Neural crest cell (in vitro differentiated cells): ENCODE results near the gene IL12RB1. TPM values are rescaled to one million over a fixed set of nuclear protein-coding genes. Genes with fewer than 3 reads are reported as not detected.
"Not testable (repeated sequence)": the region's sequence is repeated elsewhere in the genome, so short reads cannot be mapped to it uniquely, and the experiment has no call there.

Experiments used
- DNase-seq: peaks from one replicate; pipeline ENCODE4 v3.0.0; 2021; ENCODE audit warnings: low read depth, mixed read lengths, low spot score
- H3K27ac Mint-ChIP-seq: one replicate; pipeline ENCODE4 v1.8.0; 2021; ENCODE audit warnings: mild to moderate bottlenecking, mixed read lengths; ENCODE audit not compliant: unreplicated experiment
- H3K27me3 Mint-ChIP-seq: 2 replicates; pipeline ENCODE4 v1.8.0; 2021; ENCODE audit warnings: low read depth, mild to moderate bottlenecking, mixed read lengths
- H3K36me3 Mint-ChIP-seq: 2 replicates; pipeline ENCODE4 v1.8.0; 2021; ENCODE audit warnings: low read depth, mild to moderate bottlenecking, mixed read lengths
- H3K4me1 Mint-ChIP-seq: 2 replicates; pipeline ENCODE4 v1.8.0; 2021; ENCODE audit warnings: mixed read lengths
- H3K4me3 Mint-ChIP-seq: one replicate; pipeline ENCODE4 v1.8.0; 2021; ENCODE audit warnings: mild to moderate bottlenecking, mixed read lengths
- H3K9me3 Mint-ChIP-seq: 2 replicates; pipeline ENCODE4 v1.8.0; 2021; ENCODE audit warnings: mixed read lengths
- total RNA-seq: library from RNA; stranded (reverse); gene quantifications from 2 replicates; pipeline ENCODE4 v1.2.1, GENCODE V29; 2021
- TF ChIP-seq, protein P1 (sequence below): fragments of 200-600 bp; sonication (generic); conservative IDR thresholded peaks from 2 replicates; pipeline ENCODE4 v1.5.0; 2021; ENCODE audit warnings: antibody characterized with exemption, mild to moderate bottlenecking

Gene IL12RB1
- total RNA-seq, 1 donor from 2014 or later, result not detected

DNA sequence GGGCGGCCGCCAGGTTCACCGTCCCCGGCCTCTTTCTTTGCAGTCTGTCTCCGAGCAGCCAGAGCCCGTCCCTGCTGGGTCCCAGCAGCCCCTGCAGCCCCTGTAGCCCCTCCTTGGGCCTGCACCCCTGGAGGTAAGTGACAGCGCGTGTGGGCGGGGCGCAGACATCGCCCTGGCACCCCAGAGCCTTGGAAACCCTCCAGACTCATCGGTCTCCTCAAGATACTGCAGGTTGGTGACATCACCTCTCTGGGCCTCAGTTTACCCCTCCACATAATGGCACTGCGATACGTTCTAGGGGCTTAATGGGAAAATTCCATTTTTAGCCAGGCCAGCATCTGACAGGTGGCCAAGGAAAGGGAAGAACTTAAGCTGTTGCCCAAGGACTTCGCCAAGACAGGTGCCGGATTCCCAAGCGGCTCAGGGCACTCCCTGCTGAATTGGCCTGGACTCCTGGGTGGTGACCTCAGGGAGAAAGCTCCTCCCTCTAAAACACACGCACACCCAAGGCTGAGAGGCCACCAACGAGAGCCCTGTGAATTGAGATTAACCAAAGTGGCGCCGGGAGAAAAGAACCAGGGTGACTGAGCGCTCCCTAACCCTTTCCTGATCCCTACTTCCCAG lies 24.0 kb upstream of the IL12RB1 start:
- Mint-ChIP-seq H3K4me1 (peaks cover 11% of the 10 kb centered on the region), H3K27me3 (peaks cover 22% of the 10 kb centered on the region), H3K4me3 (peak overlapping the region; percentile 49), H3K9me3 (no peaks in the 10 kb centered on the region), H3K36me3 (no peaks in the 10 kb centered on the region), H3K27ac (no peak overlapping the region)
- TF ChIP-seq, protein P1, sequence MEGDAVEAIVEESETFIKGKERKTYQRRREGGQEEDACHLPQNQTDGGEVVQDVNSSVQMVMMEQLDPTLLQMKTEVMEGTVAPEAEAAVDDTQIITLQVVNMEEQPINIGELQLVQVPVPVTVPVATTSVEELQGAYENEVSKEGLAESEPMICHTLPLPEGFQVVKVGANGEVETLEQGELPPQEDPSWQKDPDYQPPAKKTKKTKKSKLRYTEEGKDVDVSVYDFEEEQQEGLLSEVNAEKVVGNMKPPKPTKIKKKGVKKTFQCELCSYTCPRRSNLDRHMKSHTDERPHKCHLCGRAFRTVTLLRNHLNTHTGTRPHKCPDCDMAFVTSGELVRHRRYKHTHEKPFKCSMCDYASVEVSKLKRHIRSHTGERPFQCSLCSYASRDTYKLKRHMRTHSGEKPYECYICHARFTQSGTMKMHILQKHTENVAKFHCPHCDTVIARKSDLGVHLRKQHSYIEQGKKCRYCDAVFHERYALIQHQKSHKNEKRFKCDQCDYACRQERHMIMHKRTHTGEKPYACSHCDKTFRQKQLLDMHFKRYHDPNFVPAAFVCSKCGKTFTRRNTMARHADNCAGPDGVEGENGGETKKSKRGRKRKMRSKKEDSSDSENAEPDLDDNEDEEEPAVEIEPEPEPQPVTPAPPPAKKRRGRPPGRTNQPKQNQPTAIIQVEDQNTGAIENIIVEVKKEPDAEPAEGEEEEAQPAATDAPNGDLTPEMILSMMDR, result no peak
- no peak for DNase-seq

DNA sequence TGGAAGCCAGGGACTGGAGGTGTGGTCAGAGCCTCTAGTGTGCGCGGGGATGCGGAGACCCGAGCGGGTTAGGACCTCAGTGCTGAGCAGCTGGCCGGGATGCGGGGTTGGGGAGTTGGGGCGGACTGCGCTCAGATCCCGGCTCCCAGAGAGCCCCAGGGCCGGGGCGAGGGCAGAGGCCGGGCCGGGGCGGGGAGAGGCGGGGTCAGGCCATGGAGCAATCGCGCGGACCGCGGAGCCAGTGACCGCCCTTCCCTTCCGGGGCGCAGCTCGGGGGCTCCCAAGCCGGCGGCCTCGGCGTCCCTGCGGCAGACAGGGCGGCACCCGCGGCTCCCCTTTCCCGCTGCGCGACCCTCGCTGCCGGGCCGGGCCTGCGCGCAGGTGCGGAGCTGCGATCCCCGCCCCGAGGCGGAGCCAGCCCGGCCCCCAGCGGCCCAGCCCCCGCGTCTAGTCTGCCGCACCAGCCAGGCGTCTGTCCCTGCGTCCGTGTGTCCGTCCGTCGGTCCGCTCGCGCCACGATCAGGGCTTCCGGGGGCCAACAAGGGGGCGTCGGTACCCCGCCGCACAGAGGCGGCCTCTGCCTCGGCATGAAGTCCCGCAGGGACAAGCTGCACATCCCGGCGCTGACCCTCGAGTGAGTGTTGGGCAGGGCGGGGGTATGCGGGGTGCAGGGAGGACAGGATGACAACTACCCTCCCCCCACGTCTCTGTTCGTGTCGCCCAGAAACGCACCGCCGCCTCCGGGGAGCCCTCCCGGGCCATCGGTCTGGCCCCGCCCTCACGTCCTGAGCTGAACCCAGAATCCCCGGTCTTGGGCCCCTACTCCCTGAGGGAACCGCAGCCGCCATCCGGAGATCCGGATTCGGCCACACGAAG lies 23.2 kb upstream of the IL12RB1 start:
- Mint-ChIP-seq H3K9me3 (no peaks in the 10 kb centered on the region), H3K27me3 (peaks cover 22% of the 10 kb centered on the region), H3K4me3 (peak overlapping the region; percentile 86), H3K27ac (no peak overlapping the region), H3K36me3 (no peaks in the 10 kb centered on the region), H3K4me1 (peaks cover 11% of the 10 kb centered on the region)
- TF ChIP-seq, protein P1, result no peak
- DNase-seq, result peak; percentile 37

DNA sequence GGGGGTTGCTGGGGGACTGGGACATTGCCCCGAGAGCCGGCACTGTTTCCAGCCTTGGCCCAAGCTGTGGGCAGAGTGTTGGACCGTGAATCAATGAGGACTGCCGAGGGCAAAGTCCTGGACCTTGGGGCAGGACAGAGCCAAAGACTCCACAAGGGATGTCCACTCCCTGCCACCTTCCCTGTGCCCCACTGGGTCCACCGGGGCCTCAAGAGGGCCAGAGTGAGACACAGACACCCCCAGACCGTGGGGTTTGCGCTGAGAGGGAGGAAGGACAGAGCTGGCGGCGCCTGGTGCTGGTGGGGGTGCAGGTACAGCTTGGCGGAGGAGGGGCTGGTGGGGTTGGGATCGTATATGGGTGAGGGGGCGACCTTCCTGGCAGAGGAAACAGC lies 22.6 kb upstream of the IL12RB1 start:
- Mint-ChIP-seq H3K27me3 (peaks cover 22% of the 10 kb centered on the region), H3K27ac (no peak overlapping the region), H3K4me3 (peak overlapping the region; percentile 86), H3K36me3 (no peaks in the 10 kb centered on the region), H3K4me1 (peaks cover 16% of the 10 kb centered on the region), H3K9me3 (no peaks in the 10 kb centered on the region)
- no peak for DNase-seq
- TF ChIP-seq, protein P1, result no peak

DNA sequence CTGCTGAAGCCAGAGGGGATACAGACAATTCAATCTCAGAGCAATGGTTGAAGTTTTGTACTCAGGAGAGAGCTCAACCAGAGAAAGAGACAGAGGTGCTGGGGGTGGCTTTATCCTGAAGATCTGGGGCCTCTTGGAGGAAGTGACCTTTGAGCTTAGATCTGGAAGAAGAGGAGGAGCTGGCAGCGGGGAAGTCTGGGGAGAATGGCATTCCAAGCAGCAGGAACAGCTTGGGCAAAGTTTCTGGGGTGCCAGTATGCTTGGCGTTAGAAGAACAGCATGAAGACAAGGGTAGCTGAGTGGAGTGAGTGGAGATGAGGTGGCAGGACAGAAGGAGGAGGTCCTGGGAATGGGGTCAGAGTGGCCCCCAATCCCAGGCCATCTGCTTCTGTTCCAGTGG lies 22.2 kb upstream of the IL12RB1 start:
- Mint-ChIP-seq H3K27me3 (peaks cover 22% of the 10 kb centered on the region), H3K27ac (peak overlapping the region; percentile 51), H3K4me3 (peak overlapping the region; percentile 86), H3K4me1 (peaks cover 19% of the 10 kb centered on the region), H3K36me3 (no peaks in the 10 kb centered on the region), H3K9me3 (no peaks in the 10 kb centered on the region)
- no peak for DNase-seq
- TF ChIP-seq, protein P1, result no peak

DNA sequence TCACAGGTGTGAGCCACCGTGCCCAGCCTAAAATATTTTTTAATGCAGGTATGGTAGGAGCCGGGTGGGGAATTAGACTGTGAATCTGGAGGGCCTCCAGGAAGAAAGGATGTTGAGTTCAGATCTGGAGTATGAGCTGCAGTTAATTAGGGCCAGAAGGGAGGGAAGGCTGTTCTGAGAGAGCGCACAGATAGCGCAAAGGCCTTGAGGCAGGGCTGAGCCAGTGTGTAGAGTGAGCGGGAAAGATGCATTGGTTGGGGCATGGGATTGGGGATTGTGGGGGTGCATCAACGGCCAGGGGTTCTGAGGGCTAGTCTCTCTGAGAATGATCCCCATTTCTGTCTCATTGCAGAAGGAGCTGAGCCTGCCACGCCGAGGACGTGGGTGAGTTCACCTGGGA lies 20.5 kb upstream of the IL12RB1 start:
- no peak overlapping the region for H3K27ac Mint-ChIP-seq
- H3K27me3 Mint-ChIP-seq, result peaks cover 22% of the 10 kb centered on the region
- no peaks in the 10 kb centered on the region for H3K36me3 Mint-ChIP-seq
- H3K9me3 Mint-ChIP-seq, result no peaks in the 10 kb centered on the region
- TF ChIP-seq, protein P1, result no peak
- peak overlapping the region; percentile 35 for H3K4me3 Mint-ChIP-seq
- DNase-seq, result no peak
- peaks cover 19% of the 10 kb centered on the region for H3K4me1 Mint-ChIP-seq

DNA sequence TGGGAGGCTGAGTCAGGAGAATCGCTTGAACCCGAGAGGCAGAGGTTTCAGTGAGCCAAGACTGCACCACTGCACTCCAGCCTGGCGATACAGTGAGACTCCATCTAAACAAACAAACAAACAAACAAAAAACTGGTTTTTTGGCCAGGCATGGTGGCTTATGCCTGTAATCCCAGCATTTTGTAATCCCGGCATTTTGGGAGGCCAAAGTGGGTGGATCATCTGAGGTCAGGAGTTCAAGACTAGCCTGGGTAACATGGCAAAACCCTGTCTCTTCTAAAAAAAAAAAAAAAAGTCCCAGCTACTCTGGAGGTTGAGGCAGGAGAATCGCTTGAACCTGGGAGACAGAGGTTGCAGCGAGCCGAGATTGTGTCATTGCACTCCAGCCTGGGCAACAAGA lies 18.5 kb upstream of the IL12RB1 start:
- H3K9me3 Mint-ChIP-seq, H3K4me3 Mint-ChIP-seq, DNase-seq, H3K36me3 Mint-ChIP-seq, H3K27ac Mint-ChIP-seq: not testable (repeated sequence)
- Mint-ChIP-seq H3K4me1 (peaks cover 30% of the 10 kb centered on the region), H3K27me3 (peaks cover 21% of the 10 kb centered on the region)
